ENCODE data around the gene CD96.
A peak's percentile ranks its signal among the peaks of the same experiment; 100 is the strongest.

CD96 gene

DNA sequence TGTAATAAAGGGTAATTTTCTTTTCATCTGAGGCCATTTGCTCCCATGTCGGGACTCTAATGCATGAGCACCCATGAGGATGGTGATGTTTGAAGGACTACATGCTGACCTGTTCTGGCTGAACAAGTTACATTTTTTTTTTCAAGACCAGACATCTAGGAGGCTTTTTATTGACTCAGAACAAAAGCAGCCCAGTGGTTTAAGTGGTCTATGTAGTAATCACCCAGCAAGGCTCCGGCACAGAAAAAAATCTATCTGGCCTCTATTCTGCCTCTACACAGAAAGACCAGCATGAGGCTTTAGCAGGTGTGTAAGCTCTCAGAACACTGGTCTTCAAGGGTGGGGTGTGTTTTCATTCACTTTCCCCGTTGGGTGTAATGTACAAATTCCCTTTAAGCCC, 148.2 kb downstream of the CD96 start:
- no peak overlapping the region for H3K4me3 ChIP-seq (ENCODE audit: low read depth, low read length)
- no peaks in the 10 kb centered on the region for H3K36me3 ChIP-seq
- no peak for DNase-seq
- no peaks in the 10 kb centered on the region for H3K27me3 ChIP-seq
- no peaks in the 10 kb centered on the region for H3K9me3 ChIP-seq
- H3K4me1 ChIP-seq, result no peaks in the 10 kb centered on the region
- TF ChIP-seq CTCF (IDR thresholded peaks at IDR 0.05; ENCODE audit: low read depth, low read length), result no peak

DNA sequence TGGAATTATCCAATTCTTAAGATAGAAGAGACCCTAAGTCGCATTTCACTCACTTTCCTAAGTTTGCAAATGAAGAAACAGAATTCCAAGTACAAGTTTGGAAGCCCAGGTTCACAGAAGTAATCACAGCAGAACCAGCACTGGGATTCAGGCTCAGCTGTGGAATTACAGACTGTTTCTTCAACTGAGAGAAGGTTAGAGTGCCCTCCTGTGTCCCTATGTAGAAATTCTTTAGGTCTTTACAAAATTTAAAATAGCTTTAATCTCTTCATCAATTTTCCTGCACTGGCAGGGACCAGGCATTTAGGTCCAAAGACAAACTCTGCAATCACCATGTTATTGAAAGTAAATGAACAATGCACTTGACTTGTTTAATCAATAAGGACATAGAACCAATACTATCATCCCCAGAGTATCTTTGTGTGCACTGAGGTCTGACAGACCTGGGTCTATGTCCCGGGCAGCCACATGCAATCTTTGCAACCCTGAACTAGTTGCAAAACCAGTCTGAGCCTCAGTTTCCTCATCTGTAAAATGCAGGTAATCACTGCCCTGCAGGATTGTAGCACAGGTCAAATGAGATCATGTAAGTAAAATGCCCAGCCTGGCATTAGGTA, 149.4 kb downstream of the CD96 start:
- no peaks in the 10 kb centered on the region for H3K9me3 ChIP-seq
- DNase-seq, result no peak
- peak; percentile 59 for TF ChIP-seq CTCF (IDR thresholded peaks at IDR 0.05; ENCODE audit: low read depth, low read length)

DNA sequence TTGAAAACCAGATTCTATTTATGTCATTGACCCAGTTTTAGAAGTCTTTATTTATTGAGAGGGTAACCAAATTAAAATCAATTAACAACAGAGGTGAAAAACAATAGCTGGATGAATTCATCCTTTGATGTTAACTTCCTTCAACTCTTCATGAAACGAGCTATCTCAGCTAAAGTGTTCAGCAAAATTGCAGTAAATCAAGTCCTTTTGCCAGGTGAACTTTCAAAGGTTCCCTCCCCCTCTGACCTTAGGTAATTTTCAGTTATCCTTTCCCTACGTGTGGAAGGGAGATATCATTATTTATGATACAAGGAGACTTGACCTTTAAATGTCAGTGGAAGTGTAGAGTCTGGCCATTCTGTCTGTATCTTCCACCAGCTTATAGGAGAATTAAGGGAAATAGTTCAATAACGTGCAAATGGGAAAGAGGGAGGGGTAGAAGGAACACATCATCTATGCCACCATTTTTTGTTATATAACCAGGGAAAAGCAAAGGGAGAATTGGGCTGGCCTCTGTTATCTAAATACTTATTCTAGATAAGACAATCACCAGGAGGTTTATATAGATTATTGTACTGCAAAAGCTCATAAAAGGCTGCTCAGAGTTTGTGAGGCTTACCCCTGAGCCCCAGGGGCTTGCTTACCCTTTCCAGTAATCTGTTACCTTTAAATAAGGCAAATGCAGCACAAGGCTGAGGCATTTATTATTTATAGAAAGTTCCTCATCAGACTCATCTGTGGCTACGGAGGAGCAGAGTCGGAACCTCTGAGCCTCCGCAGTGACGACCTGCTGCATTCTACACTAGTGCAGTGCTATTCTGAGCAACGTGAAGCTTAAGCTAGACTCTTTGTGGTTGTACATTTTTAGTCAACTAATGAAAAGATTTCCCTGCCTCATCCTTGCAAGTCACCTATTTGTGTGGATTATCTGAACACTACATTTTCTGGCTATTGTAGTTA, 150.9 kb downstream of the CD96 start:
- no peaks in the 10 kb centered on the region for H3K27me3 ChIP-seq
- H3K4me1 ChIP-seq, result no peaks in the 10 kb centered on the region
- no peak for DNase-seq
- TF ChIP-seq CTCF (IDR thresholded peaks at IDR 0.05; ENCODE audit: low read depth, low read length), result no peak
- no peaks in the 10 kb centered on the region for H3K36me3 ChIP-seq
- no peaks in the 10 kb centered on the region for H3K9me3 ChIP-seq
- no peak overlapping the region for H3K4me3 ChIP-seq (ENCODE audit: low read depth, low read length)

More for the DNA sequence above, 149.4 kb downstream of the CD96 start:
- Histone ChIP-seq H3K36me3 (no peaks in the 10 kb centered on the region), H3K4me3 (ENCODE audit: low read depth, low read length) (peak overlapping the region; percentile 43), H3K4me1 (no peaks in the 10 kb centered on the region), H3K27me3 (no peaks in the 10 kb centered on the region)

GRCh38 chr3:111694471-111694870, 152.5 kb downstream of the CD96 start:
- H3K27me3 ChIP-seq, result no peaks in the 10 kb centered on the region
- TF ChIP-seq CTCF (IDR thresholded peaks at IDR 0.05; ENCODE audit: low read depth, low read length), result no peak
- DNase-seq, result no peak
- no peaks in the 10 kb centered on the region for H3K36me3 ChIP-seq
- H3K9me3 ChIP-seq, result no peaks in the 10 kb centered on the region
- H3K4me3 ChIP-seq (ENCODE audit: low read depth, low read length), result no peak overlapping the region
- no peaks in the 10 kb centered on the region for H3K4me1 ChIP-seq

DNA sequence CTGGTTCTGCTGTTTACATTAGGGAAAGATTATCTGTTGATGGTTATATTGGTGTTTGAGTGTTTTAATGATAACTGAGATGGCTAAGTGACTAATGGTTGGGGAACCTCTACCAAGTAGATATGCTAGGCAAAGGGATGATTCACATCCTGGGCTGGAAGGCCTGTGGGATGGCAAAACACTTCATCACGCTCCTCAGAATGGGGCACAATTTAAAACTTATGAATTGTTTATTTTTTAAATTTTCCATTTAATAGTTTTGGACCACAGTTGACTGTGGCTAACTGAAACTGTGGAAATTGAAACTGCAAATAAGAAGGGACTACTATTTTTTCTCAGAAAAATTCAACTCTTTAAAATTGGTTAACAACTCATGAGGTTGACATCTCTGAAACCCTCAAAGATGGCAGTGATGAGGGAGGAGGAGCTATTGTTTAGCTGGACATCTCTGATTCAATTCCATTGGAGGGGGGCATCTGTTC, 153.7 kb downstream of the CD96 start:
- H3K36me3 ChIP-seq, result no peaks in the 10 kb centered on the region
- TF ChIP-seq CTCF (IDR thresholded peaks at IDR 0.05; ENCODE audit: low read depth, low read length), result no peak
- no peaks in the 10 kb centered on the region for H3K27me3 ChIP-seq
- DNase-seq, result no peak
- H3K4me1 ChIP-seq, result no peaks in the 10 kb centered on the region
- H3K4me3 ChIP-seq (ENCODE audit: low read depth, low read length), result no peak overlapping the region
- H3K9me3 ChIP-seq, result no peaks in the 10 kb centered on the region

GRCh38 chr3:111700054-111700453, 158.1 kb downstream of the CD96 start:
- H3K27me3 ChIP-seq, result no peaks in the 10 kb centered on the region
- H3K36me3 ChIP-seq, result no peaks in the 10 kb centered on the region
- H3K4me1 ChIP-seq, result no peaks in the 10 kb centered on the region
- no peak overlapping the region for H3K4me3 ChIP-seq (ENCODE audit: low read depth, low read length)
- no peak for TF ChIP-seq CTCF (IDR thresholded peaks at IDR 0.05; ENCODE audit: low read depth, low read length)
- no peak for DNase-seq
- H3K9me3 ChIP-seq, result no peaks in the 10 kb centered on the region; the same call in 1 of the 2 replicates
